HepG2 (cell line): ENCODE results near the gene PAK6. TPM values are rescaled to one million over a fixed set of nuclear protein-coding genes. Genes with fewer than 3 reads are reported as not detected.

Source experiments
- ATAC-seq: fragments of 200-7000 bp; cut with Tn5 transposase; 3 replicates; pipeline ENCODE4 v1.9.1; 2020; ENCODE audit warnings: mild to moderate bottlenecking, moderate library complexity
- BruUV-seq: library from RNA; stranded (reverse); fragments of 400-500 nt; replicated peaks from 2 replicates; lab custom pipeline; 2021; lab: Mats Ljungman, UMichigan
- CTCF ChIA-PET: fragments of 300-600 bp; formaldehyde crosslinking; extraction: SDS; loops from one replicate; lab custom pipeline; 2021; ENCODE audit warnings: low total read pairs, inconsistent platforms, low intra/inter-chr PET ratio; lab: Yijun Ruan, JAX
- POLR2A ChIA-PET: fragments of 350-600 bp; sonication (Branson Sonifier 250); formaldehyde crosslinking; loops from one replicate; lab custom pipeline; 2020; ENCODE audit warnings: antibody characterized with exemption, inconsistent platforms; lab: Yijun Ruan, JAX
- DNase-seq: peaks from one replicate; pipeline ENCODE4 v3.0.0-alpha.2; 2015; ENCODE audit warnings: low spot score
- FAIRE-seq: peaks from 3 replicates; lab custom pipeline; 2011; peaks lifted over from hg19 to GRCh38; lab: Jason Lieb, UNC
- H2AFZ ChIP-seq: one replicate; pipeline ENCODE4 v1.6.1; 2011; ENCODE audit warnings: low read length, inconsistent platforms
- H3K27ac ChIP-seq: fragments of 300-600 bp; 3 replicates; pipeline ENCODE4 v1.8.0; 2011; ENCODE audit warnings: mixed run types, mild to moderate bottlenecking, mixed read lengths, low read length, inconsistent platforms; ENCODE audit not compliant: insufficient read depth; ENCODE audit errors: extremely low read length
- H3K27me3 ChIP-seq, 2 experiments: fragments of 200-600 bp in 1 of 2; 2 replicates in 1 of 2; 3 replicates in 1 of 2; pipeline versions ENCODE4 v1.6.0 to v1.8.0; 2011; ENCODE audit warnings: low read length in 2 of 2, mild to moderate bottlenecking in 2 of 2, moderate library complexity in 2 of 2, inconsistent platforms in 1 of 2; ENCODE audit not compliant: insufficient read depth in 2 of 2, control insufficient read depth in 1 of 2
- H3K36me3 ChIP-seq, 2 experiments: fragments of 200-600 bp in 1 of 2; replicated peaks in 1 of 2; 2 replicates in 1 of 2; 3 replicates in 1 of 2; pipeline versions ENCODE4 v1.5.1 to v1.8.0; 2011; ENCODE audit warnings: low read length in 2 of 2, inconsistent platforms in 1 of 2; ENCODE audit not compliant: insufficient read depth in 2 of 2, control insufficient read depth in 1 of 2
- H3K4me1 ChIP-seq: 2 replicates; pipeline ENCODE4 v1.5.1; 2012; ENCODE audit warnings: low read length, inconsistent platforms; ENCODE audit not compliant: insufficient read depth
- H3K4me2 ChIP-seq: 2 replicates; pipeline ENCODE4 v1.6.0; 2011; ENCODE audit warnings: low read depth, low read length, inconsistent platforms
- H3K4me3 ChIP-seq, 3 experiments: fragments of 200-600 bp in 1 of 3; sonication (generic), shearing (Covaris generic) in 1 of 3; replicated peaks in 1 of 3; 2 replicates each; pipeline ENCODE4 v1.5.1; 2011 to 2016; ENCODE audit warnings: low read length in 3 of 3, inconsistent platforms in 2 of 3, low read depth in 2 of 3, mild to moderate bottlenecking in 2 of 3, control low read depth in 1 of 3, mixed read lengths in 1 of 3; ENCODE audit not compliant: insufficient read depth in 1 of 3
- H3K79me2 ChIP-seq: one replicate; pipeline ENCODE4 v1.6.1; 2011; ENCODE audit warnings: low read length, inconsistent platforms; ENCODE audit not compliant: insufficient read depth
- H3K9ac ChIP-seq: 2 replicates; pipeline ENCODE4 v1.6.0; 2011; ENCODE audit warnings: mild to moderate bottlenecking, low read depth, low read length, inconsistent platforms; ENCODE audit not compliant: insufficient read depth
- H3K9me3 ChIP-seq: 2 replicates; pipeline ENCODE4 v1.5.1; 2012; ENCODE audit warnings: mild to moderate bottlenecking, low read length
- H4K20me1 ChIP-seq: 2 replicates; pipeline ENCODE4 v1.6.0; 2011; ENCODE audit warnings: inconsistent platforms, mild to moderate bottlenecking, low read length, moderate library complexity; ENCODE audit not compliant: insufficient read depth
- BORCS8-MEF2B ChIP-seq: sonication (generic); formaldehyde crosslinking; IDR thresholded peaks from 2 replicates; pipeline ENCODE4 v1.8.0; 2022; ENCODE audit warnings: mild to moderate bottlenecking, missing genetic modification reagents
- CAMTA2 ChIP-seq: sonication (generic); formaldehyde crosslinking; IDR thresholded peaks from 2 replicates; pipeline ENCODE4 v1.4.0; 2020; ENCODE audit warnings: mild to moderate bottlenecking, missing genetic modification reagents, borderline replicate concordance
- HNF4A ChIP-seq: sonication (generic); formaldehyde crosslinking; IDR thresholded peaks from 2 replicates; pipeline ENCODE4 v1.4.0; 2020; ENCODE audit warnings: missing genetic modification reagents
- MXI1 ChIP-seq: IDR thresholded peaks from 3 replicates; pipeline ENCODE4 v1.6.1; 2012; ENCODE audit warnings: low read depth, low read length, inconsistent platforms, borderline replicate concordance
- NFE2 ChIP-seq: sonication (generic); formaldehyde crosslinking; IDR thresholded peaks from 2 replicates; pipeline ENCODE4 v1.4.0; 2020; ENCODE audit warnings: missing genetic modification reagents
- RCOR2 ChIP-seq: IDR thresholded peaks from 2 replicates; pipeline ENCODE4 v1.6.1; 2016; ENCODE audit warnings: missing biosample characterization, missing genetic modification reagents
- RXRB ChIP-seq: IDR thresholded peaks from 2 replicates; pipeline ENCODE4 v1.6.1; 2016; ENCODE audit warnings: borderline replicate concordance, missing genetic modification reagents, missing compliant biosample characterization
- TRIM24 ChIP-seq: sonication (generic); formaldehyde crosslinking; IDR thresholded peaks from 2 replicates; pipeline ENCODE4 v1.8.0; 2022; ENCODE audit warnings: mild to moderate bottlenecking, missing genetic modification reagents
- YEATS4 ChIP-seq: sonication (generic); formaldehyde crosslinking; IDR thresholded peaks from 2 replicates; pipeline ENCODE4 v1.4.0; 2020; ENCODE audit warnings: missing genetic modification reagents, borderline replicate concordance
- ZBTB49 ChIP-seq: sonication (generic); formaldehyde crosslinking; IDR thresholded peaks from 2 replicates; pipeline ENCODE4 v1.4.0; 2020; ENCODE audit warnings: missing genetic modification reagents, borderline replicate concordance
- ZEB1 ChIP-seq: IDR thresholded peaks from 2 replicates; pipeline ENCODE4 v1.6.1; 2012; ENCODE audit warnings: mild to moderate bottlenecking, low read depth, inconsistent platforms; ENCODE audit not compliant: insufficient replicate concordance
- ZFP36 ChIP-seq: fragments of 150-350 bp; IDR thresholded peaks from 2 replicates; pipeline ENCODE4 v1.6.1; 2018; ENCODE audit warnings: borderline replicate concordance, low read length, low read depth; ENCODE audit not compliant: partially characterized antibody
- ZFY ChIP-seq: sonication (generic); formaldehyde crosslinking; IDR thresholded peaks from 2 replicates; pipeline ENCODE4 v1.4.0; 2020; ENCODE audit warnings: missing genetic modification reagents
- ZNF234 ChIP-seq: sonication (generic); formaldehyde crosslinking; conservative IDR thresholded peaks from 2 replicates; pipeline ENCODE4 v1.5.1; 2020; ENCODE audit warnings: mild to moderate bottlenecking, missing genetic modification reagents
- ZNF362 ChIP-seq: sonication (generic); formaldehyde crosslinking; IDR thresholded peaks from 2 replicates; pipeline ENCODE4 v1.4.0; 2020; ENCODE audit warnings: missing genetic modification reagents, mild to moderate bottlenecking, borderline replicate concordance
- ZNF547 ChIP-seq: sonication (generic); formaldehyde crosslinking; IDR thresholded peaks from 2 replicates; pipeline ENCODE4 v1.5.1; 2020; ENCODE audit warnings: mild to moderate bottlenecking, missing genetic modification reagents
- ZNF747 ChIP-seq: sonication (generic); formaldehyde crosslinking; IDR thresholded peaks from 2 replicates; pipeline ENCODE4 v1.8.1; 2023; ENCODE audit warnings: missing genetic modification reagents, mild to moderate bottlenecking, borderline replicate concordance
- ZNF800 ChIP-seq: sonication (generic); formaldehyde crosslinking; IDR thresholded peaks from 2 replicates; pipeline ENCODE4 v1.4.0; 2020; ENCODE audit warnings: missing genetic modification reagents
- ZNF83 ChIP-seq: sonication (generic); formaldehyde crosslinking; IDR thresholded peaks from 2 replicates; pipeline ENCODE4 v1.4.0; 2020; ENCODE audit warnings: missing genetic modification reagents, mild to moderate bottlenecking, borderline replicate concordance
- WGBS: methylation state at CpG from one replicate; pipeline ENCODE4 v1.1.6; 2017; ENCODE audit warnings: low lambda C conversion rate; 5-methylcytosine and 5-hydroxymethylcytosine counted together
- in situ Hi-C: cut with HindIII; loops from 2 replicates; pipeline ENCODE4 v1.10.0; 2017; ENCODE audit warnings: low pct_unique_long_range_greater_than_20kb; ENCODE audit not compliant: extremely low pct_ligation_motif_present
- intact Hi-C: fragments of 100-400 bp; cut with micrococcal nuclease; formaldehyde crosslinking; loops from one replicate; pipeline ENCODE4 v1.10.0; 2022; ENCODE audit not compliant: unreplicated experiment
- polyA plus RNA-seq, 8 experiments: library from polyadenylated mRNA; depleted of rRNA in 3 of 8; stranded (reverse) in 7 of 8; unstranded in 1 of 8; fragments of >200 nt; fragmentation: Illumina TruSeq in 4 of 8; extraction: Trizol in 4 of 8; gene quantifications; 2 replicates each; pipeline versions ENCODE4 v1.2.1 to v1.2.3, GENCODE V29; 2011 to 2016; ENCODE audit warnings: low read depth in 4 of 8, missing spikeins in 1 of 8, mixed read lengths in 1 of 8; ENCODE audit not compliant: insufficient read depth in 1 of 8
- total RNA-seq, 5 experiments: library from RNA; depleted of rRNA; stranded (reverse); fragments of >200 nt; fragmentation: Illumina TruSeq; extraction: Trizol; gene quantifications; 2 replicates each; pipeline ENCODE4 v1.2.3, GENCODE V29; 2016; ENCODE audit warnings: low read depth in 1 of 5

Gene PAK6
- total and polyA plus RNA-seq, 2 of the 13 experiments (the other 11 are each of a cell fraction or from before 2014, with no cell fraction given), result 0.07 TPM; not detected in 1

GRCh38 chr15:40323239-40323952 lies 84.5 kb downstream of the PAK6 start, which contains the start of gene INAFM2:
Gene INAFM2 (plus strand): TSS chr15:40323692. CDS start chr15:40324056, 364 bp downstream.
- Histone ChIP-seq H3K9me3 (no peaks in the 10 kb centered on the region), H3K4me1 (peaks cover 48% of the 10 kb centered on the region), H3K9ac (peak within 1 kb of the TSS; percentile 64; the same call in 1 of the 2 replicates), H3K27ac (no peak within 1 kb of the TSS), H3K36me3 (no peaks in the 10 kb centered on the region), H4K20me1 (no peaks in the 10 kb centered on the region), H3K79me2 (no peaks in the 10 kb centered on the region), H3K27me3 (peaks cover 0 to 7% of the 10 kb centered on the region in 2 experiments; a peak in 1 of 5 replicates), H3K4me2 (peak within 1 kb of the TSS; percentile 82), H3K4me3 (peak within 1 kb of the TSS; percentile 36 to 75 (median 75); a peak in 5 of 6 replicates), H2AFZ (no peak within 1 kb of the TSS)
- BruUV-seq, result no TSS peak
- CTCF ChIA-PET, result interaction anchor here (2.8 to 4.6 kb wide), 2 partner anchors 15 to 98 kb away, joined by 12 to 19 read pairs; no protein-coding TSS in a partner anchor
- in situ Hi-C loops, result no loop called here
- peak; percentile 89 for DNase-seq
- peak; percentile 94 for ATAC-seq
- intact Hi-C loops, result loop anchor here (5.0 kb wide), 1 partner anchor 99 kb away; no protein-coding TSS in a partner anchor
- WGBS, result under 1% methylated on average over 18 of the region's 103 CpGs
- POLR2A ChIA-PET, result interaction anchor here (0.6 to 1.9 kb wide), 9 partner anchors 8 to 321 kb away, joined by 3 to 24 read pairs (median 4); partner anchors contain the start of genes BUB1B, CCDC9B and IVD
- peak; percentile 32 for FAIRE-seq
- TF ChIP-seq ZNF83, result no peak
- TF ChIP-seq RXRB (CRISPR knock-in tag), result peak; percentile 31; the same call in 1 of the 2 replicates
- peak; percentile 33; the same call in 1 of the 2 replicates for TF ChIP-seq ZNF547 (CRISPR knock-in tag)
- peak; percentile 30 for TF ChIP-seq ZFY (CRISPR knock-in tag)
- no peak for TF ChIP-seq NFE2
- no peak for TF ChIP-seq ZNF747
- no peak for TF ChIP-seq ZFP36
- TF ChIP-seq CAMTA2 (CRISPR knock-in tag), result no peak
- no peak for TF ChIP-seq RCOR2 (CRISPR knock-in tag)
- no peak for TF ChIP-seq ZBTB49 (CRISPR knock-in tag)
- TF ChIP-seq ZNF234 (CRISPR knock-in tag), result no peak
- 0 out of 2 replicates have a peak, but pooled peaks have one; percentile 34 for TF ChIP-seq BORCS8-MEF2B (CRISPR knock-in tag)
- no peak for TF ChIP-seq ZNF362 (CRISPR knock-in tag)
- no peak for TF ChIP-seq ZEB1
- peak; percentile 12 for TF ChIP-seq YEATS4 (CRISPR knock-in tag)
- TF ChIP-seq TRIM24 (CRISPR knock-in tag), result no peak
- TF ChIP-seq ZNF800 (CRISPR knock-in tag), result peak; percentile 60
- peak; percentile 56; the same call in 1 of the 3 replicates for TF ChIP-seq MXI1
- TF ChIP-seq HNF4A (CRISPR knock-in tag), result no peak
